Measurements from ENCODE around the gene STEAP3.

STEAP3 gene

GRCh38 chr2:119289093-119289492, 65.5 kb downstream of the STEAP3 start:
- no peak for DNase-seq (ENCODE audit: insufficient read length, low spot score)
- FAIRE-seq = no peak
- TF ChIP-seq POLR2A (IDR thresholded peaks at IDR 0.05; ENCODE audit: low read depth, low read length) = no peak

GRCh38 chr2:119289642-119290041, 66.0 kb downstream of the STEAP3 start:
- no peak for DNase-seq (ENCODE audit: insufficient read length, low spot score)
- FAIRE-seq = no peak
- TF ChIP-seq POLR2A (IDR thresholded peaks at IDR 0.05; ENCODE audit: low read depth, low read length) = no peak

GRCh38 chr2:119290859-119291587, 67.4 kb downstream of the STEAP3 start:
- no peak for TF ChIP-seq POLR2A (IDR thresholded peaks at IDR 0.05; ENCODE audit: low read depth, low read length)
- DNase-seq (ENCODE audit: insufficient read length, low spot score) (peak; percentile 59), FAIRE-seq (no peak)

GRCh38 chr2:119291588-119292167, 68.0 kb downstream of the STEAP3 start:
- DNase-seq (ENCODE audit: insufficient read length, low spot score) (no peak), FAIRE-seq (no peak)
- TF ChIP-seq POLR2A (IDR thresholded peaks at IDR 0.05; ENCODE audit: low read depth, low read length) = no peak

- DNase-seq (ENCODE audit: insufficient read length, low spot score) (no peak), FAIRE-seq (no peak)
- no peak for TF ChIP-seq POLR2A (IDR thresholded peaks at IDR 0.05; ENCODE audit: low read depth, low read length)
Measured at GRCh38 chr2:119292226-119292625, 68.6 kb downstream of the STEAP3 start.

GRCh38 chr2:119293254-119293653, 69.6 kb downstream of the STEAP3 start:
- FAIRE-seq = no peak
- no peak for TF ChIP-seq POLR2A (IDR thresholded peaks at IDR 0.05; ENCODE audit: low read depth, low read length)
- no peak for DNase-seq (ENCODE audit: insufficient read length, low spot score)

- DNase-seq (ENCODE audit: insufficient read length, low spot score) = no peak
- TF ChIP-seq POLR2A (IDR thresholded peaks at IDR 0.05; ENCODE audit: low read depth, low read length) = no peak
- no peak for FAIRE-seq
Measured at GRCh38 chr2:119293900-119294299, 70.3 kb downstream of the STEAP3 start.

GRCh38 chr2:119294671-119295070, 71.0 kb downstream of the STEAP3 start:
- no peak for FAIRE-seq
- DNase-seq (ENCODE audit: insufficient read length, low spot score) = no peak
- no peak for TF ChIP-seq POLR2A (IDR thresholded peaks at IDR 0.05; ENCODE audit: low read depth, low read length)

GRCh38 chr2:119295688-119296375, 72.2 kb downstream of the STEAP3 start:
- TF ChIP-seq POLR2A (IDR thresholded peaks at IDR 0.05; ENCODE audit: low read depth, low read length) = no peak
- no peak for DNase-seq (ENCODE audit: insufficient read length, low spot score)
- no peak for FAIRE-seq

- no peak for TF ChIP-seq POLR2A (IDR thresholded peaks at IDR 0.05; ENCODE audit: low read depth, low read length)
- DNase-seq (ENCODE audit: insufficient read length, low spot score) (no peak), FAIRE-seq (no peak)
Measured at GRCh38 chr2:119301413-119301812, 77.8 kb downstream of the STEAP3 start.

GRCh38 chr2:119304847-119305246, 81.2 kb downstream of the STEAP3 start:
- no peak for FAIRE-seq
- no peak for DNase-seq (ENCODE audit: insufficient read length, low spot score)
- no peak for TF ChIP-seq POLR2A (IDR thresholded peaks at IDR 0.05; ENCODE audit: low read depth, low read length)

- FAIRE-seq (no peak), DNase-seq (ENCODE audit: insufficient read length, low spot score) (no peak)
- TF ChIP-seq POLR2A (IDR thresholded peaks at IDR 0.05; ENCODE audit: low read depth, low read length) = no peak
Measured at GRCh38 chr2:119305497-119306195, 82.0 kb downstream of the STEAP3 start.

GRCh38 chr2:119306196-119306590, 82.6 kb downstream of the STEAP3 start:
- TF ChIP-seq POLR2A (IDR thresholded peaks at IDR 0.05; ENCODE audit: low read depth, low read length) = no peak
- no peak for DNase-seq (ENCODE audit: insufficient read length, low spot score)
- FAIRE-seq = no peak

All from H54 (cell line).